Measurements from ENCODE around the gene TIMP3.

Gene TIMP3

DNA sequence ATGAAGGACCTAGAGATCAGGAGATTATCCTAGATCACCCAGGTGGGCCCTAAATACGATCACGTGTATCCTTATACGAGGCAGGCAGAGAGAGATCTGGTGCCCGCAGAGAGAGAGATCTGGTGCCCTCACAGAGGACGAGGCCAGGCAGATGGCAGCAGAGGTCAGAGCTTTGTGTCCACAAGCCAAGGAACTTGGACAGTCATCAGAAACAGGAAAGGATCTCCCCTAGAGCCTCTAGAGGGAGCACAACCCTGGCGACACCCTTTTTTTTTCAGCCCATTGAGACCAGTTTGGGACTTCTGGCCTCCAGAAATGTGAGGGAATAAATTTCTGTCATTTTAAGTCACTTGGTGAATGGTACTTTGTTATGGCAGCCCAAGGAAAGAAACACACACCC lies 25.5 kb upstream of the TIMP3 start:
- H3K27ac ChIP-seq (ENCODE audit: low read length), result no peak overlapping the region
- DNase-seq (no peak), ATAC-seq (ENCODE audit: insufficient read depth, low read depth) (no peak)
- no peaks in the 10 kb centered on the region for H3K27me3 ChIP-seq (ENCODE audit: insufficient read depth, low read length, poor library complexity)
- no peaks in the 10 kb centered on the region for H3K36me3 ChIP-seq (ENCODE audit: insufficient read depth, low read length)
- H3K4me2 ChIP-seq (ENCODE audit: insufficient read depth, low read length), result no peak overlapping the region
- no peaks in the 10 kb centered on the region for H3K9me3 ChIP-seq (ENCODE audit: insufficient read depth, low read length, severe bottlenecking)
- no peak overlapping the region for H3K4me3 ChIP-seq (ENCODE audit: low read depth in 1 of 2, low read length in 2 of 2)
- peaks cover 20% of the 10 kb centered on the region for H3K4me1 ChIP-seq (ENCODE audit: insufficient read depth, low read length)
- TF ChIP-seq EZH2 (IDR thresholded peaks at IDR 0.05; ENCODE audit: borderline replicate concordance, low read depth, low read length, severe bottlenecking), result no peak
- TF ChIP-seq, protein P1, sequence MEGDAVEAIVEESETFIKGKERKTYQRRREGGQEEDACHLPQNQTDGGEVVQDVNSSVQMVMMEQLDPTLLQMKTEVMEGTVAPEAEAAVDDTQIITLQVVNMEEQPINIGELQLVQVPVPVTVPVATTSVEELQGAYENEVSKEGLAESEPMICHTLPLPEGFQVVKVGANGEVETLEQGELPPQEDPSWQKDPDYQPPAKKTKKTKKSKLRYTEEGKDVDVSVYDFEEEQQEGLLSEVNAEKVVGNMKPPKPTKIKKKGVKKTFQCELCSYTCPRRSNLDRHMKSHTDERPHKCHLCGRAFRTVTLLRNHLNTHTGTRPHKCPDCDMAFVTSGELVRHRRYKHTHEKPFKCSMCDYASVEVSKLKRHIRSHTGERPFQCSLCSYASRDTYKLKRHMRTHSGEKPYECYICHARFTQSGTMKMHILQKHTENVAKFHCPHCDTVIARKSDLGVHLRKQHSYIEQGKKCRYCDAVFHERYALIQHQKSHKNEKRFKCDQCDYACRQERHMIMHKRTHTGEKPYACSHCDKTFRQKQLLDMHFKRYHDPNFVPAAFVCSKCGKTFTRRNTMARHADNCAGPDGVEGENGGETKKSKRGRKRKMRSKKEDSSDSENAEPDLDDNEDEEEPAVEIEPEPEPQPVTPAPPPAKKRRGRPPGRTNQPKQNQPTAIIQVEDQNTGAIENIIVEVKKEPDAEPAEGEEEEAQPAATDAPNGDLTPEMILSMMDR (IDR thresholded peaks at IDR 0.05; ENCODE audit: borderline replicate concordance, extremely low read depth, low read length, poor library complexity, severe bottlenecking), result peak; percentile 25
- no peak overlapping the region for H2AFZ ChIP-seq (ENCODE audit: low read depth, low read length)
- H3K9ac ChIP-seq (ENCODE audit: low read depth, low read length), result no peak overlapping the region
- no peaks in the 10 kb centered on the region for H4K20me1 ChIP-seq (ENCODE audit: insufficient read depth, low read length)
- H3K79me2 ChIP-seq (ENCODE audit: insufficient read depth, low read length), result no peaks in the 10 kb centered on the region

DNA sequence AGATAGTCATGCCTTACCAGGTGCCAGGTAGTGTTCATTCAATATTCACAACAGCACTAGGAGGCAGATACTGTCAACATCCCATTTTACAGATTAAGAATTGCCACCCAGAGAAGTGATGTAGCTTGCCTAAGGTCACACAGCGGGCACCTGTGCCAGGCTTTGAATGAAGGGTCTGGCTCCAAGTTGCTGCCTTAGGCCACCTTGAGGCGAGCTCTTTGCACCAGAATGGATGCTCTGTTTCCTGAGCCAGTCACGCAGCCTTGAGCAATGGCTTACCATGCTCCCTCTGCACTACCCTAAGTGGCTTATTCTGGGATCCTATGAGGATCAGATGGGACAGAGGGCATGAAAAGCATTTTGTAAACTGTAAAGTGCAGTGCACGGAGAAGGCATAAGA lies 25.1 kb upstream of the TIMP3 start:
- DNase-seq, result no peak
- H3K4me2 ChIP-seq (ENCODE audit: insufficient read depth, low read length), result no peak overlapping the region
- no peak overlapping the region for H2AFZ ChIP-seq (ENCODE audit: low read depth, low read length)

DNA sequence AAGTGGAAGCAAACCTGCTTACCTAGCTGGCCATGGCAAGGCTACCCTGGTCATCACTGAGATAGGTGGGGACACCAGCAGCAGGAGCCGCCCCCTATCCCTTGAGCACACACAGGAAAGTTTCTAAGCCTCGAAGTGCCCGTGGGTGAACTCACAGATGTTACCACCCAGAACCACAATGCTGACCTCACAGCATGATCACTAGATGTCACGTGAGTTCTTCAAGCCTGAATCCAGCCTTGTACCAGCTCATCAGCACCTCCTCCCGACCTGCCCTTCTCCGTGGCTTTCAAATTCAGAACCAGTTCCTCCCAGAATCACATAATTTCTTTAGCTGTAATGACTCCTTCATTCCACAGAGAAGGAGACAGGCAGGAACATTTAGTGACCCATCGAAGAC lies 24.7 kb upstream of the TIMP3 start:
- H3K4me1 ChIP-seq (ENCODE audit: insufficient read depth, low read length), result peaks cover 13% of the 10 kb centered on the region
- no peaks in the 10 kb centered on the region for H3K36me3 ChIP-seq (ENCODE audit: insufficient read depth, low read length)
- no peaks in the 10 kb centered on the region for H3K79me2 ChIP-seq (ENCODE audit: insufficient read depth, low read length)
- no peaks in the 10 kb centered on the region for H3K27me3 ChIP-seq (ENCODE audit: insufficient read depth, low read length, poor library complexity)
- ATAC-seq (ENCODE audit: insufficient read depth, low read depth) (no peak), DNase-seq (no peak)
- no peak overlapping the region for H3K4me3 ChIP-seq (ENCODE audit: low read depth in 1 of 2, low read length in 2 of 2)
- no peak overlapping the region for H3K4me2 ChIP-seq (ENCODE audit: insufficient read depth, low read length)
- TF ChIP-seq, protein P1 (IDR thresholded peaks at IDR 0.05; ENCODE audit: borderline replicate concordance, extremely low read depth, low read length, poor library complexity, severe bottlenecking), result no peak
- no peak for TF ChIP-seq EZH2 (IDR thresholded peaks at IDR 0.05; ENCODE audit: borderline replicate concordance, low read depth, low read length, severe bottlenecking)
- no peak overlapping the region for H3K27ac ChIP-seq (ENCODE audit: low read length)
- H3K9ac ChIP-seq (ENCODE audit: low read depth, low read length), result no peak overlapping the region
- H2AFZ ChIP-seq (ENCODE audit: low read depth, low read length), result no peak overlapping the region
- no peaks in the 10 kb centered on the region for H3K9me3 ChIP-seq (ENCODE audit: insufficient read depth, low read length, severe bottlenecking)
- H4K20me1 ChIP-seq (ENCODE audit: insufficient read depth, low read length), result no peaks in the 10 kb centered on the region

More for the DNA sequence above, 25.1 kb upstream of the TIMP3 start:
- Histone ChIP-seq H3K4me1 (ENCODE audit: insufficient read depth, low read length) (peaks cover 17% of the 10 kb centered on the region), H3K4me3 (ENCODE audit: low read depth in 1 of 2, low read length in 2 of 2) (no peak overlapping the region), H3K79me2 (ENCODE audit: insufficient read depth, low read length) (no peaks in the 10 kb centered on the region), H3K9me3 (ENCODE audit: insufficient read depth, low read length, severe bottlenecking) (no peaks in the 10 kb centered on the region), H3K9ac (ENCODE audit: low read depth, low read length) (no peak overlapping the region), H3K36me3 (ENCODE audit: insufficient read depth, low read length) (no peaks in the 10 kb centered on the region), H4K20me1 (ENCODE audit: insufficient read depth, low read length) (no peaks in the 10 kb centered on the region), H3K27me3 (ENCODE audit: insufficient read depth, low read length, poor library complexity) (no peaks in the 10 kb centered on the region), H3K27ac (ENCODE audit: low read length) (no peak overlapping the region)
- no peak for ATAC-seq (ENCODE audit: insufficient read depth, low read depth)
- no peak for TF ChIP-seq EZH2 (IDR thresholded peaks at IDR 0.05; ENCODE audit: borderline replicate concordance, low read depth, low read length, severe bottlenecking)
- TF ChIP-seq, protein P1 (IDR thresholded peaks at IDR 0.05; ENCODE audit: borderline replicate concordance, extremely low read depth, low read length, poor library complexity, severe bottlenecking), result no peak

- Histone ChIP-seq H2AFZ (ENCODE audit: low read depth, low read length) (no peak overlapping the region), H3K27me3 (ENCODE audit: insufficient read depth, low read length, poor library complexity) (no peaks in the 10 kb centered on the region), H3K4me3 (ENCODE audit: low read depth in 1 of 2, low read length in 2 of 2) (no peak overlapping the region), H3K79me2 (ENCODE audit: insufficient read depth, low read length) (no peaks in the 10 kb centered on the region), H3K4me1 (ENCODE audit: insufficient read depth, low read length) (peaks cover under 1% of the 10 kb centered on the region), H3K4me2 (ENCODE audit: insufficient read depth, low read length) (no peak overlapping the region), H4K20me1 (ENCODE audit: insufficient read depth, low read length) (no peaks in the 10 kb centered on the region), H3K36me3 (ENCODE audit: insufficient read depth, low read length) (no peaks in the 10 kb centered on the region), H3K9me3 (ENCODE audit: insufficient read depth, low read length, severe bottlenecking) (no peaks in the 10 kb centered on the region), H3K9ac (ENCODE audit: low read depth, low read length) (no peak overlapping the region), H3K27ac (ENCODE audit: low read length) (no peak overlapping the region)
- DNase-seq (no peak), ATAC-seq (ENCODE audit: insufficient read depth, low read depth) (no peak)
- no peak for TF ChIP-seq EZH2 (IDR thresholded peaks at IDR 0.05; ENCODE audit: borderline replicate concordance, low read depth, low read length, severe bottlenecking)
- TF ChIP-seq, protein P1 (IDR thresholded peaks at IDR 0.05; ENCODE audit: borderline replicate concordance, extremely low read depth, low read length, poor library complexity, severe bottlenecking), result no peak
Measured at GRCh38 chr22:32777987-32778386, 23.5 kb upstream of the TIMP3 start.
